22Rv1 (cell line): ENCODE results near the gene GTF2IRD1.

Source experiments
- CTCF ChIP-seq: fragments of 450-650 bp; IDR thresholded peaks from 2 replicates; pipeline ENCODE4 v1.5.1; 2017; ENCODE audit warnings: mild to moderate bottlenecking
- ZFX ChIP-seq: fragments of 450-650 bp; IDR thresholded peaks from 2 replicates; pipeline ENCODE4 v1.6.1; 2017; ENCODE audit warnings: antibody characterized with exemption, borderline replicate concordance

GRCh38 chr7:74417419-74417971 lies 36.2 kb upstream of the GTF2IRD1 start:
- peak; percentile 99 for TF ChIP-seq CTCF
- TF ChIP-seq ZFX: no peak
